ENCODE data around the gene CHMP2B. TPM values are rescaled to one million over a fixed set of nuclear protein-coding genes. Genes with fewer than 3 reads are reported as not detected.

CHMP2B gene
- total and polyA plus RNA-seq, 4 donors: 29.7 to 51.3 (median 45.9) TPM

- H3K4me3 ChIP-seq (ENCODE audit: low read length in 2 of 2): no peak overlapping the region
- no peaks in the 10 kb centered on the region for H3K9me3 ChIP-seq (ENCODE audit: control insufficient read depth, low read length)
- ATAC-seq (ENCODE audit: low FRiP score) (no peak), DNase-seq (no peak)
- intact Hi-C loops (cut with DNase I): no loop called here
- H3K36me3 ChIP-seq (ENCODE audit: control insufficient read depth in 1 of 2, insufficient read depth in 2 of 2, low read length in 1 of 2): no peaks in the 10 kb centered on the region
- H3K27ac ChIP-seq (ENCODE audit: low read depth in 1 of 2, low read length in 2 of 2): no peak overlapping the region
- peaks cover 0 to 1% of the 10 kb centered on the region in 2 donors for H3K27me3 ChIP-seq (ENCODE audit: control insufficient read depth in 1 of 2, insufficient read depth in 2 of 2, low read length in 1 of 2)
- no peaks in the 10 kb centered on the region for H3K4me1 ChIP-seq (ENCODE audit: control insufficient read depth in 1 of 2, insufficient read depth in 2 of 2, low read length in 2 of 2)
- 87 to 92% methylated on average over 1 of the region's 1 CpG for WGBS, 2 donors
Observed at GRCh38 chr3:87218560-87218959, 8.5 kb upstream of the CHMP2B start.

GRCh38 chr3:87219611-87220010 is 7.5 kb upstream of the CHMP2B start:
- no peak overlapping the region for H3K4me3 ChIP-seq (ENCODE audit: low read length in 2 of 2)
- WGBS, 2 donors: 75 to 81% methylated on average over 2 of the region's 2 CpGs
- peaks cover 0 to 1% of the 10 kb centered on the region in 2 donors for H3K27me3 ChIP-seq (ENCODE audit: control insufficient read depth in 1 of 2, insufficient read depth in 2 of 2, low read length in 1 of 2)
- intact Hi-C loops (cut with DNase I): no loop called here
- no peaks in the 10 kb centered on the region for H3K36me3 ChIP-seq (ENCODE audit: control insufficient read depth in 1 of 2, insufficient read depth in 2 of 2, low read length in 1 of 2)
- H3K9me3 ChIP-seq (ENCODE audit: control insufficient read depth, low read length): no peaks in the 10 kb centered on the region
- no peak for DNase-seq
- no peak for ATAC-seq (ENCODE audit: low FRiP score)
- H3K27ac ChIP-seq (ENCODE audit: low read depth in 1 of 2, low read length in 2 of 2): no peak overlapping the region
- no peaks in the 10 kb centered on the region for H3K4me1 ChIP-seq (ENCODE audit: control insufficient read depth in 1 of 2, insufficient read depth in 2 of 2, low read length in 2 of 2)

- Histone ChIP-seq H3K27me3 (ENCODE audit: control insufficient read depth in 1 of 2, insufficient read depth in 2 of 2, low read length in 1 of 2) (no peaks in the 10 kb centered on the region), H3K9me3 (ENCODE audit: control insufficient read depth, low read length) (no peaks in the 10 kb centered on the region), H3K4me1 (ENCODE audit: control insufficient read depth in 1 of 2, insufficient read depth in 2 of 2, low read length in 2 of 2) (no peaks in the 10 kb centered on the region), H3K27ac (ENCODE audit: low read depth in 1 of 2, low read length in 2 of 2) (no peak overlapping the region), H3K36me3 (ENCODE audit: control insufficient read depth in 1 of 2, insufficient read depth in 2 of 2, low read length in 1 of 2) (no peaks in the 10 kb centered on the region), H3K4me3 (ENCODE audit: low read length in 2 of 2) (no peak overlapping the region)
- intact Hi-C loops (cut with DNase I): loop anchor here in 1 of 2 donors (5.0 kb wide), 1 partner anchor 138 kb away; no protein-coding TSS in a partner anchor
- DNase-seq (no peak), ATAC-seq (ENCODE audit: low FRiP score) (no peak)
- 16 to 29% methylated on average over 5 of the region's 5 CpGs for WGBS, 2 donors
Observed at GRCh38 chr3:87225659-87226058, 1.4 kb upstream of the CHMP2B start.

GRCh38 chr3:87227835-87228144 is 681 bp downstream of the CHMP2B start:
- Histone ChIP-seq H3K9me3 (ENCODE audit: control insufficient read depth, low read length) (no peaks in the 10 kb centered on the region), H3K27ac (ENCODE audit: low read depth in 1 of 2, low read length in 2 of 2) (peak overlapping the region in 1 of 2 donors; percentile 42), H3K36me3 (ENCODE audit: control insufficient read depth in 1 of 2, insufficient read depth in 2 of 2, low read length in 1 of 2) (no peaks in the 10 kb centered on the region), H3K4me1 (ENCODE audit: control insufficient read depth in 1 of 2, insufficient read depth in 2 of 2, low read length in 2 of 2) (peaks cover 0 to 5% of the 10 kb centered on the region in 2 donors), H3K27me3 (ENCODE audit: control insufficient read depth in 1 of 2, insufficient read depth in 2 of 2, low read length in 1 of 2) (no peaks in the 10 kb centered on the region), H3K4me3 (ENCODE audit: low read length in 2 of 2) (peak overlapping the region; percentile 62 to 73)
- intact Hi-C loops (cut with DNase I): loop anchor here in 1 of 2 donors (5.0 kb wide), 1 partner anchor 140 kb away; no protein-coding TSS in a partner anchor
- ATAC-seq (ENCODE audit: low FRiP score) (no peak), DNase-seq (no peak)
- WGBS, 2 donors: 0 to 1% methylated on average over 3 of the region's 3 CpGs

GRCh38 chr3:87228316-87228715 is 1.2 kb downstream of the CHMP2B start:
- ATAC-seq (ENCODE audit: low FRiP score) (no peak), DNase-seq (no peak)
- intact Hi-C loops (cut with DNase I): loop anchor here in 1 of 2 donors (5.0 kb wide), 1 partner anchor 141 kb away; no protein-coding TSS in a partner anchor
- Histone ChIP-seq H3K4me3 (ENCODE audit: low read length in 2 of 2) (peak overlapping the region; percentile 62 to 73), H3K9me3 (ENCODE audit: control insufficient read depth, low read length) (no peaks in the 10 kb centered on the region), H3K27ac (ENCODE audit: low read depth in 1 of 2, low read length in 2 of 2) (no peak overlapping the region), H3K36me3 (ENCODE audit: control insufficient read depth in 1 of 2, insufficient read depth in 2 of 2, low read length in 1 of 2) (no peaks in the 10 kb centered on the region), H3K27me3 (ENCODE audit: control insufficient read depth in 1 of 2, insufficient read depth in 2 of 2, low read length in 1 of 2) (no peaks in the 10 kb centered on the region), H3K4me1 (ENCODE audit: control insufficient read depth in 1 of 2, insufficient read depth in 2 of 2, low read length in 2 of 2) (peaks cover 0 to 5% of the 10 kb centered on the region in 2 donors)
- 5 to 6% methylated on average over 1 of the region's 1 CpG for WGBS, 2 donors

GRCh38 chr3:87229113-87229512 is 2.0 kb downstream of the CHMP2B start:
- intact Hi-C loops (cut with DNase I): loop anchor here in 1 of 2 donors (5.0 kb wide), 1 partner anchor 142 kb away; no protein-coding TSS in a partner anchor
- ATAC-seq (ENCODE audit: low FRiP score) (no peak), DNase-seq (no peak)
- H3K27ac ChIP-seq (ENCODE audit: low read depth in 1 of 2, low read length in 2 of 2): no peak overlapping the region
- WGBS, 2 donors: 83 to 84% methylated on average over 1 of the region's 1 CpG
- H3K9me3 ChIP-seq (ENCODE audit: control insufficient read depth, low read length): no peaks in the 10 kb centered on the region
- no peaks in the 10 kb centered on the region for H3K36me3 ChIP-seq (ENCODE audit: control insufficient read depth in 1 of 2, insufficient read depth in 2 of 2, low read length in 1 of 2)
- no peak overlapping the region for H3K4me3 ChIP-seq (ENCODE audit: low read length in 2 of 2)
- H3K4me1 ChIP-seq (ENCODE audit: control insufficient read depth in 1 of 2, insufficient read depth in 2 of 2, low read length in 2 of 2): peaks cover 0 to 5% of the 10 kb centered on the region in 2 donors
- H3K27me3 ChIP-seq (ENCODE audit: control insufficient read depth in 1 of 2, insufficient read depth in 2 of 2, low read length in 1 of 2): no peaks in the 10 kb centered on the region

- 91 to 93% methylated on average over 1 of the region's 1 CpG for WGBS, 2 donors
Observed at GRCh38 chr3:87233805-87234204, 6.7 kb downstream of the CHMP2B start.

GRCh38 chr3:87236093-87236492 is 9.0 kb downstream of the CHMP2B start:
- intact Hi-C loops (cut with DNase I): no loop called here
- 74 to 87% methylated on average over 1 of the region's 1 CpG for WGBS, 2 donors

More at GRCh38 chr3:87233805-87234204, 6.7 kb downstream of the CHMP2B start:
- Histone ChIP-seq H3K4me1 (ENCODE audit: control insufficient read depth in 1 of 2, insufficient read depth in 2 of 2, low read length in 2 of 2) (peaks cover 0 to 5% of the 10 kb centered on the region in 2 donors), H3K4me3 (ENCODE audit: low read length in 2 of 2) (no peak overlapping the region), H3K27me3 (ENCODE audit: control insufficient read depth in 1 of 2, insufficient read depth in 2 of 2, low read length in 1 of 2) (no peaks in the 10 kb centered on the region), H3K9me3 (ENCODE audit: control insufficient read depth, low read length) (no peaks in the 10 kb centered on the region), H3K27ac (ENCODE audit: low read depth in 1 of 2, low read length in 2 of 2) (no peak overlapping the region), H3K36me3 (ENCODE audit: control insufficient read depth in 1 of 2, insufficient read depth in 2 of 2, low read length in 1 of 2) (peaks cover 0 to 5% of the 10 kb centered on the region in 2 donors)
- ATAC-seq (ENCODE audit: low FRiP score) (no peak), DNase-seq (no peak)
- intact Hi-C loops (cut with DNase I): no loop called here

GRCh38 chr3:87246662-87247429 is 19.7 kb downstream of the CHMP2B start:
- H3K36me3 ChIP-seq (ENCODE audit: control insufficient read depth in 1 of 2, insufficient read depth in 2 of 2, low read length in 1 of 2): no peaks in the 10 kb centered on the region
- no peaks in the 10 kb centered on the region for H3K9me3 ChIP-seq (ENCODE audit: control insufficient read depth, low read length)
- H3K4me3 ChIP-seq (ENCODE audit: low read length in 2 of 2): no peak overlapping the region
- ATAC-seq (ENCODE audit: low FRiP score) (no peak), DNase-seq (no peak)
- H3K27me3 ChIP-seq (ENCODE audit: control insufficient read depth in 1 of 2, insufficient read depth in 2 of 2, low read length in 1 of 2): no peaks in the 10 kb centered on the region
- intact Hi-C loops (cut with DNase I): no loop called here
- H3K4me1 ChIP-seq (ENCODE audit: control insufficient read depth in 1 of 2, insufficient read depth in 2 of 2, low read length in 2 of 2): no peaks in the 10 kb centered on the region
- 52 to 63% methylated on average over 3 of the region's 3 CpGs for WGBS, 2 donors
- H3K27ac ChIP-seq (ENCODE audit: low read depth in 1 of 2, low read length in 2 of 2): no peak overlapping the region

More at GRCh38 chr3:87236093-87236492, 9.0 kb downstream of the CHMP2B start:
- Histone ChIP-seq H3K27ac (ENCODE audit: low read depth in 1 of 2, low read length in 2 of 2) (no peak overlapping the region), H3K36me3 (ENCODE audit: control insufficient read depth in 1 of 2, insufficient read depth in 2 of 2, low read length in 1 of 2) (peaks cover 0 to 5% of the 10 kb centered on the region in 2 donors), H3K4me3 (ENCODE audit: low read length in 2 of 2) (no peak overlapping the region), H3K9me3 (ENCODE audit: control insufficient read depth, low read length) (no peaks in the 10 kb centered on the region), H3K27me3 (ENCODE audit: control insufficient read depth in 1 of 2, insufficient read depth in 2 of 2, low read length in 1 of 2) (no peaks in the 10 kb centered on the region), H3K4me1 (ENCODE audit: control insufficient read depth in 1 of 2, insufficient read depth in 2 of 2, low read length in 2 of 2) (peaks cover 0 to 5% of the 10 kb centered on the region in 2 donors)
- no peak for DNase-seq
- ATAC-seq (ENCODE audit: low FRiP score): no peak

Data from aorta (tissue), 5 donors.